DOHH2 (cell line): ENCODE measurements around the gene PTEN.
"Not testable (repeated sequence)": the region's sequence is repeated elsewhere in the genome, so short reads cannot be mapped to it uniquely, and the experiment has no call there.

Source experiments
- H3F3A ChIP-seq: fragments of 200-600 bp; sonication (generic), shearing (Covaris generic); 2 replicates; pipeline ENCODE4 v1.6.0; 2016; ENCODE audit warnings: antibody characterized with exemption, mild to moderate bottlenecking; ENCODE audit not compliant: control insufficient read depth, insufficient read depth
- H3K27ac ChIP-seq: fragments of 200-600 bp; sonication (generic); 2 replicates; pipeline ENCODE4 v1.5.1; 2014; ENCODE audit warnings: low read depth, mild to moderate bottlenecking, low read length, moderate library complexity
- H3K27me3 ChIP-seq: fragments of 200-600 bp; sonication (generic); 2 replicates; pipeline ENCODE4 v1.6.1; 2014; ENCODE audit warnings: mild to moderate bottlenecking, low read length, mixed read lengths; ENCODE audit not compliant: control insufficient read depth
- H3K36me3 ChIP-seq: fragments of 200-600 bp; sonication (generic); 2 replicates; pipeline ENCODE4 v1.6.1; 2014; ENCODE audit warnings: mild to moderate bottlenecking, low read length, moderate library complexity, mixed read lengths; ENCODE audit not compliant: control insufficient read depth
- H3K4me1 ChIP-seq: fragments of 200-600 bp; sonication (generic); 2 replicates; pipeline ENCODE4 v1.6.1; 2014; ENCODE audit warnings: mild to moderate bottlenecking, low read length, mixed read lengths; ENCODE audit not compliant: control insufficient read depth
- H3K4me2 ChIP-seq: fragments of 200-600 bp; sonication (generic); 2 replicates; pipeline ENCODE4 v1.6.0; 2014; ENCODE audit warnings: mild to moderate bottlenecking, low read length, moderate library complexity
- H3K4me3 ChIP-seq: fragments of 200-600 bp; sonication (generic); 2 replicates; pipeline ENCODE4 v1.5.1; 2014; ENCODE audit warnings: mild to moderate bottlenecking, low read length, mixed read lengths
- H3K79me2 ChIP-seq: fragments of 200-600 bp; sonication (generic); 2 replicates; pipeline ENCODE4 v1.6.1; 2014; ENCODE audit warnings: mild to moderate bottlenecking, low read length, mixed read lengths; ENCODE audit not compliant: control insufficient read depth
- H3K9me2 ChIP-seq: fragments of 200-600 bp; sonication (generic); replicated peaks from 2 replicates; pipeline ENCODE4 v1.6.1; 2014; ENCODE audit warnings: mild to moderate bottlenecking, low read length, mixed read lengths; ENCODE audit not compliant: control insufficient read depth
- H3K9me3 ChIP-seq: fragments of 200-600 bp; sonication (generic); 2 replicates; pipeline ENCODE4 v1.6.1; 2014; ENCODE audit warnings: antibody characterized with exemption, low read length, mixed read lengths; ENCODE audit not compliant: control insufficient read depth, insufficient read depth
- H4K20me1 ChIP-seq: fragments of 200-600 bp; sonication (generic); 2 replicates; pipeline ENCODE4 v1.6.0; 2014; ENCODE audit warnings: low read depth, mild to moderate bottlenecking, antibody characterized with exemption, low read length, moderate library complexity; ENCODE audit not compliant: control insufficient read depth, insufficient read depth
- CTCF ChIP-seq: fragments of 200-600 bp; sonication (generic); IDR thresholded peaks from one replicate; pipeline ENCODE4 v1.5.1; 2014; ENCODE audit warnings: antibody characterized with exemption, mild to moderate bottlenecking, low read depth, low read length; ENCODE audit not compliant: poor library complexity, severe bottlenecking
- EZH2phosphoT487 ChIP-seq: fragments of 200-600 bp; sonication (generic); IDR thresholded peaks from 2 replicates; pipeline ENCODE4 v1.6.1; 2017; ENCODE audit warnings: borderline replicate concordance, mild to moderate bottlenecking, antibody characterized with exemption, low read length, moderate library complexity, mixed read lengths

The PTEN gene

DNA sequence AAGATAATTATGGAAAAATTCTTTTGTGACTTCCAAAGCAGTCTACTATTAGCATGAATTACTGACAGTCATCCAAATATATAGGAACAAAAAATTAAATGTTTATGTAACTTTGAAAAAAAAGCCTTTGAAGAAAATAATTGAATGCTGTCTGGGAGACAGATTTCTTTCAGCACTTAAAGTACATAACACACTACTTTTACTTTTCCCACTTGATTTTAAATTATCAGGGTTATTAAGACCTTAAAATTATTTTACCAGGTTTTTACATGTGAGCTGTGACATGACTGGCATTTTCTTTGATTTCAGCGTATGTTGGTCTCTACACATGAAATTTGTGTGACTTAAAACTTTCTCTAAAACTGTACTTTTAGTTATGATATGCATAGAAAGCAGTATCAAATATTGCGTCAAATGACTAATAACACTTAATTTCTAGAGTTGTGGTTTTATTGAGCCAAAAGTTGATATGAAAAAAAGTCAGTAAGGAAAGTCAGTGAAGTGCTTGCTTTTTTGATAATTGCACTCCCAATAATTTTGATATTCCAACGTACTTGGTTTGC is 3.1 kb downstream of the PTEN start:
- Histone ChIP-seq H3K4me3 (peak overlapping the region; percentile 91), H3K9me3 (no peaks in the 10 kb centered on the region), H3K4me2 (peak overlapping the region; percentile 85), H4K20me1 (peaks cover 58% of the 10 kb centered on the region), H3K27me3 (no peaks in the 10 kb centered on the region), H3K36me3 (peaks cover 80% of the 10 kb centered on the region), H3F3A (no peaks in the 10 kb centered on the region; the same call in 1 of the 2 replicates), H3K79me2 (peaks cover 97% of the 10 kb centered on the region), H3K27ac (peak overlapping the region; percentile 89; the same call in 1 of the 2 replicates), H3K4me1 (peaks cover 38% of the 10 kb centered on the region), H3K9me2 (no peaks in the 10 kb centered on the region)
- no peak for TF ChIP-seq EZH2phosphoT487
- no peak for TF ChIP-seq CTCF

GRCh38 chr10:87867453-87867852 is 4.0 kb downstream of the PTEN start:
- H3K4me3 ChIP-seq = peak overlapping the region; percentile 91
- no peaks in the 10 kb centered on the region for H3K9me2 ChIP-seq
- peaks cover 100% of the 10 kb centered on the region for H3K79me2 ChIP-seq
- H3K36me3 ChIP-seq = peaks cover 89% of the 10 kb centered on the region
- H4K20me1 ChIP-seq = peaks cover 58% of the 10 kb centered on the region
- H3K4me2 ChIP-seq = peak overlapping the region; percentile 85
- H3K27me3 ChIP-seq = no peaks in the 10 kb centered on the region
- H3K4me1 ChIP-seq = peaks cover 39% of the 10 kb centered on the region
- no peaks in the 10 kb centered on the region for H3K9me3 ChIP-seq
- H3K27ac ChIP-seq = no peak overlapping the region
- H3F3A ChIP-seq = no peaks in the 10 kb centered on the region; the same call in 1 of the 2 replicates
- TF ChIP-seq CTCF = no peak
- no peak for TF ChIP-seq EZH2phosphoT487

GRCh38 chr10:87868277-87868676 is 4.9 kb downstream of the PTEN start:
- Histone ChIP-seq H3K4me3 (peak overlapping the region; percentile 91), H3K9me2 (no peaks in the 10 kb centered on the region), H3K9me3 (no peaks in the 10 kb centered on the region), H3K36me3 (peaks cover 91% of the 10 kb centered on the region), H3K27ac (no peak overlapping the region), H4K20me1 (peaks cover 61% of the 10 kb centered on the region), H3K4me1 (peaks cover 48% of the 10 kb centered on the region), H3K4me2 (peak overlapping the region; percentile 85), H3F3A (no peaks in the 10 kb centered on the region; the same call in 1 of the 2 replicates), H3K79me2 (peaks cover 100% of the 10 kb centered on the region), H3K27me3 (no peaks in the 10 kb centered on the region)
- no peak for TF ChIP-seq CTCF
- TF ChIP-seq EZH2phosphoT487 = no peak

DNA sequence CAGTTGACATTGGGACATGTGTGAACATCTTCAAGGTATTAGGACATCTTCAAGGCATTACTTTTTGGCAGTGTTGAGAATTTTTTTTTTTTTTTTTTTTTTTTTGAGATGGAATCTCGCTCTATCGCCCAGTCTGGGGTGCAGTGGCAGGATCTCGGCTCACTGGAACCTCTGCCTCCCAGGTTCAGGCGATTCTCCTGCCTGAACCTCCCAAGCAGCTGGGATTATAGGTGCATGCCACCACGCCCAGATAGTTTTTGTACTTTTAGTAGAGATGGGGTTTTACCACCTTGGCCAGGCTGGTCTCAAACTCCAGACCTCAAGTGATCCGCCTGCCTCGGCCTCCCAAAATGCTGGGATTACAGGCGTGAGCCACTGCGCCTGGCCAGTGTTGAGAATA is 5.7 kb downstream of the PTEN start:
- Histone ChIP-seq H3K79me2 (peaks cover 100% of the 10 kb centered on the region), H4K20me1 (peaks cover 61% of the 10 kb centered on the region), H3K4me3 (peak overlapping the region; percentile 91), H3K4me1 (peaks cover 56% of the 10 kb centered on the region), H3K36me3 (peaks cover 99% of the 10 kb centered on the region), H3K4me2 (peak overlapping the region; percentile 85)
- H3K9me3 ChIP-seq, H3K27ac ChIP-seq, H3K27me3 ChIP-seq, H3K9me2 ChIP-seq, H3F3A ChIP-seq: not testable (repeated sequence)
